Activated CD4-positive, alpha-beta T cell treated with anti-CD3 and anti-CD28 coated beads for 36 hours (primary cell): ENCODE results near the gene NRL. TPM values are rescaled to one million over a fixed set of nuclear protein-coding genes. Genes with fewer than 3 reads are reported as not detected.
A peak's percentile ranks its signal among the peaks of the same experiment; 100 is the strongest.
"Not testable (repeated sequence)": the region's sequence is repeated elsewhere in the genome, so short reads cannot be mapped to it uniquely, and the experiment has no call there.

Experiments used
- ATAC-seq: fragments of 200-7000 bp; cut with Tn5 transposase; one replicate; pipeline ENCODE4 v1.10.0; 2021; ENCODE audit warnings: mild to moderate bottlenecking, moderate library complexity
- CTCF ChIA-PET: fragments of 350-600 bp; sonication (Branson Sonifier 250); formaldehyde crosslinking; loops from one replicate; lab custom pipeline; 2021; ENCODE audit warnings: antibody characterized with exemption; lab: Charles Lee
- POLR2A ChIA-PET: fragments of 350-600 bp; sonication (Branson Sonifier 250); formaldehyde crosslinking; loops from one replicate; lab custom pipeline; 2021; ENCODE audit warnings: antibody characterized with exemption, inconsistent platforms; lab: Charles Lee
- DNase-seq: peaks from one replicate; pipeline ENCODE4 v3.0.0-alpha.2; 2020
- H3K27ac Mint-ChIP-seq: one replicate; pipeline ENCODE4 v1.8.0; 2021; ENCODE audit warnings: mixed read lengths
- H3K27me3 Mint-ChIP-seq: one replicate; pipeline ENCODE4 v1.8.0; 2021; ENCODE audit warnings: mixed read lengths
- H3K36me3 Mint-ChIP-seq: one replicate; pipeline ENCODE4 v1.8.0; 2021; ENCODE audit warnings: low read depth, mixed read lengths
- H3K4me1 Mint-ChIP-seq: one replicate; pipeline ENCODE4 v1.8.0; 2021; ENCODE audit warnings: mixed read lengths
- H3K4me3 Mint-ChIP-seq: one replicate; pipeline ENCODE4 v1.8.0; 2021; ENCODE audit warnings: mild to moderate bottlenecking, moderate library complexity, mixed read lengths
- H3K9me3 Mint-ChIP-seq: one replicate; pipeline ENCODE4 v1.8.0; 2021; ENCODE audit warnings: low read depth, mixed read lengths
- intact Hi-C, 2 experiments: fragments of 100-400 bp; cut with DNase I in 1 of 2; cut with micrococcal nuclease in 1 of 2; formaldehyde crosslinking; loops; one replicate each; pipeline versions ENCODE4 v1.14.2 to v1.15.1; 2022 to 2024; cut with DNase I, micrococcal nuclease
- microRNA-seq: library from miRNA; unstranded; fragments of <30 nt; microRNA quantifications from one replicate; pipeline ENCODE4 v1.2.0, GENCODE V29; 2021; ENCODE audit warnings: borderline replicate concordance
- total RNA-seq, 2 experiments: library from RNA; stranded (reverse); gene quantifications; one replicate each; pipeline ENCODE4 v1.2.3, GENCODE V29; 2021

The NRL gene
- total RNA-seq, 2 experiments from 2014 or later, result 1.5 to 1.6 TPM

- Mint-ChIP-seq H3K27ac (no peak overlapping the region), H3K4me3 (no peak overlapping the region), H3K27me3 (no peaks in the 10 kb centered on the region), H3K36me3 (peaks cover under 1% of the 10 kb centered on the region), H3K4me1 (peaks cover 15% of the 10 kb centered on the region), H3K9me3 (peaks cover 3% of the 10 kb centered on the region)
- ChIA-PET CTCF (no interaction called here), POLR2A (interaction anchor here (0.6 kb wide), 1 partner anchor 69 kb away, joined by 3 read pairs; no protein-coding TSS in a partner anchor)
- no peak for ATAC-seq
- DNase-seq, result no peak
- intact Hi-C loops, result loop anchor here in 1 of 2 experiments (5.0 kb wide), 1 partner anchor 50 kb away; the partner anchor contains the start of gene DHRS4L2
Measured at GRCh38 chr14:24037658-24038037, 77.1 kb downstream of the NRL start.

GRCh38 chr14:24036963-24037657 is 77.6 kb downstream of the NRL start:
- peak overlapping the region; percentile 92 for H3K4me3 Mint-ChIP-seq
- ATAC-seq, result peak; percentile 11
- DNase-seq, result not testable (repeated sequence)

GRCh38 chr14:24036169-24036962 is 78.4 kb downstream of the NRL start:
- CTCF ChIA-PET, result interaction anchor here (0.6 to 2.0 kb wide), 7 partner anchors 9 to 400 kb away, joined by 3 to 6 read pairs (median 4); partner anchors contain the start of genes DHRS2 and DHRS4L2
- Mint-ChIP-seq H3K9me3 (peaks cover 10% of the 10 kb centered on the region), H3K27me3 (no peaks in the 10 kb centered on the region), H3K27ac (peak overlapping the region; percentile 88), H3K36me3 (peaks cover 2% of the 10 kb centered on the region), H3K4me3 (peak overlapping the region; percentile 92), H3K4me1 (peaks cover 15% of the 10 kb centered on the region)
- intact Hi-C loops, result loop anchor here (1.0 to 5.0 kb wide), 4 partner anchors 15 to 49 kb away; partner anchors contain the start of gene DHRS4L2 (in 2 of the 2)
- POLR2A ChIA-PET, result interaction anchor here (0.6 kb wide), 1 partner anchor 20 kb away, joined by 3 read pairs; no protein-coding TSS in a partner anchor
- ATAC-seq (peak; percentile 89), DNase-seq (peak; percentile 86)

More at GRCh38 chr14:24036963-24037657, 77.6 kb downstream of the NRL start:
- POLR2A ChIA-PET, H3K36me3 Mint-ChIP-seq, H3K9me3 Mint-ChIP-seq, H3K27me3 Mint-ChIP-seq: not testable (repeated sequence)
- CTCF ChIA-PET, result interaction anchor here (1.1 kb wide), 1 partner anchor 23 kb away, joined by 3 read pairs; no protein-coding TSS in a partner anchor
- Mint-ChIP-seq H3K4me1 (peaks cover 15% of the 10 kb centered on the region), H3K27ac (peak overlapping the region; percentile 88)
- intact Hi-C loops, result loop anchor here (1.0 to 5.0 kb wide), 4 partner anchors 14 to 50 kb away; partner anchors contain the start of gene DHRS4L2 (in 2 of the 2)

GRCh38 chr14:24035769-24036168 is 79.0 kb downstream of the NRL start:
- POLR2A ChIA-PET, DNase-seq, H3K36me3 Mint-ChIP-seq, H3K27me3 Mint-ChIP-seq: not testable (repeated sequence)
- CTCF ChIA-PET, result interaction anchor here (0.6 to 2.0 kb wide), 6 partner anchors 17 to 400 kb away, joined by 3 to 6 read pairs (median 4); partner anchors contain the start of genes DHRS2 and DHRS4L2
- ATAC-seq, result peak; percentile 25
- H3K4me3 Mint-ChIP-seq, result peak overlapping the region; percentile 92
- H3K9me3 Mint-ChIP-seq, result peaks cover 14% of the 10 kb centered on the region
- H3K4me1 Mint-ChIP-seq, result peaks cover 15% of the 10 kb centered on the region
- H3K27ac Mint-ChIP-seq, result peak overlapping the region; percentile 73
- intact Hi-C loops, result loop anchor here (1.0 to 5.0 kb wide), 4 partner anchors 16 to 48 kb away; partner anchors contain the start of gene DHRS4L2 (in 2 of the 2)

GRCh38 chr14:24032727-24033418 is 81.9 kb downstream of the NRL start:
- no peaks in the 10 kb centered on the region for H3K27me3 Mint-ChIP-seq
- peaks cover 15% of the 10 kb centered on the region for H3K4me1 Mint-ChIP-seq
- peaks cover 14% of the 10 kb centered on the region for H3K9me3 Mint-ChIP-seq
- DNase-seq (no peak), ATAC-seq (no peak)
- intact Hi-C loops, result no loop called here
- no peak overlapping the region for H3K27ac Mint-ChIP-seq
- peaks cover 2% of the 10 kb centered on the region for H3K36me3 Mint-ChIP-seq
- ChIA-PET CTCF (interaction anchor here (0.7 to 1.4 kb wide), 4 partner anchors 9 to 304 kb away, joined by 3 to 4 read pairs (median 4); no protein-coding TSS in a partner anchor), POLR2A (no interaction called here)
- H3K4me3 Mint-ChIP-seq, result no peak overlapping the region

GRCh38 chr14:24031331-24031730 is 83.4 kb downstream of the NRL start:
- DNase-seq, H3K27ac Mint-ChIP-seq, H3K4me3 Mint-ChIP-seq, H3K36me3 Mint-ChIP-seq, intact Hi-C loops, H3K27me3 Mint-ChIP-seq, ATAC-seq, POLR2A ChIA-PET, H3K4me1 Mint-ChIP-seq: not testable (repeated sequence)
- H3K9me3 Mint-ChIP-seq, result peaks cover 14% of the 10 kb centered on the region
- CTCF ChIA-PET, result interaction anchor here (1.6 kb wide), 1 partner anchor 62 kb away, joined by 3 read pairs; no protein-coding TSS in a partner anchor

- CTCF ChIA-PET, H3K4me3 Mint-ChIP-seq, intact Hi-C loops, H3K27me3 Mint-ChIP-seq, H3K27ac Mint-ChIP-seq, ATAC-seq, DNase-seq, POLR2A ChIA-PET, H3K4me1 Mint-ChIP-seq, H3K36me3 Mint-ChIP-seq: not testable (repeated sequence)
- peaks cover 14% of the 10 kb centered on the region for H3K9me3 Mint-ChIP-seq
Measured at GRCh38 chr14:24029687-24030086, 85.1 kb downstream of the NRL start.

Small RNA genes lying within 50 kb of the gene (microRNA-seq; reads per million reads assigned to microRNA genes)
- gene MIR7703, result not detected

Other genes starting within 250 kb of the NRL start
- 10 to 100 TPM; 32.2 to 36.2 TPM for gene DHRS4, start 161.2 kb downstream of the NRL start, total RNA-seq
- gene DHRS4L2, start 126.0 kb downstream of the NRL start, total RNA-seq, result 10 to 100 TPM; 27.5 to 27.6 TPM
- under 1 TPM; 0.74 to 0.91 TPM for gene CARMIL3, start 62.9 kb downstream of the NRL start, total RNA-seq
- not detected for gene CPNE6, start 43.4 kb downstream of the NRL start, total RNA-seq
- 100 to 1,000 TPM; 101 to 115 TPM for gene PCK2, start 20.6 kb downstream of the NRL start, total RNA-seq
- 10 to 100 TPM; 74.0 to 86.2 TPM for gene DCAF11, start 172 bp downstream of the NRL start, total RNA-seq
- under 1 TPM in 1 of 2 experiments, not detected in 1; 0.53 TPM for gene FITM1, start 15.7 kb upstream of the NRL start, total RNA-seq
- 100 to 1,000 TPM; 414 to 418 TPM for gene PSME1, start 21.2 kb upstream of the NRL start, total RNA-seq
- 10 to 100 TPM; 36.9 to 46.7 TPM for gene EMC9, start 26.6 kb upstream of the NRL start, total RNA-seq
- gene PSME2, start 31.7 kb upstream of the NRL start, total RNA-seq, result 100 to 1,000 TPM; 445 to 459 TPM
- 10 to 100 TPM; 73.7 to 98.4 TPM for gene RNF31, start 32.5 kb upstream of the NRL start, total RNA-seq
- gene IRF9, start 46.3 kb upstream of the NRL start, total RNA-seq, result 100 to 1,000 TPM; 172 to 209 TPM
- 10 to 100 TPM; 25.6 to 27.7 TPM for gene REC8, start 57.1 kb upstream of the NRL start, total RNA-seq
- 10 to 100 TPM; 73.4 to 73.7 TPM for gene IPO4, start 73.9 kb upstream of the NRL start, total RNA-seq
- 10 to 100 TPM; 17.0 to 24.4 TPM for gene TM9SF1, start 80.5 kb upstream of the NRL start, total RNA-seq
- under 1 TPM; 0.14 to 0.30 TPM for gene TSSK4, start 90.7 kb upstream of the NRL start, total RNA-seq
- 10 to 100 TPM; 48.8 to 73.0 TPM for gene CHMP4A, start 98.5 kb upstream of the NRL start, total RNA-seq
- 10 to 100 TPM in 1 of 2 experiments, 1 to 10 TPM in 1; 4.5 to 11.7 TPM for gene MDP1, start 101.1 kb upstream of the NRL start, total RNA-seq
- gene NEDD8, start 117.4 kb upstream of the NRL start, total RNA-seq, result 100 to 1,000 TPM; 187 to 217 TPM
- 10 to 100 TPM; 56.7 to 59.6 TPM for gene GMPR2, start 118.0 kb upstream of the NRL start, total RNA-seq
- 100 to 1,000 TPM in 1 of 2 experiments, 10 to 100 TPM in 1; 87.4 to 108 TPM for gene TINF2, start 127.7 kb upstream of the NRL start, total RNA-seq
- gene TGM1, start 148.2 kb upstream of the NRL start, total RNA-seq, result 1 to 10 TPM; 4.8 to 7.4 TPM
- 10 to 100 TPM; 52.1 to 56.0 TPM for gene RABGGTA, start 156.6 kb upstream of the NRL start, total RNA-seq
- gene DHRS1, start 184.8 kb upstream of the NRL start, total RNA-seq, result 10 to 100 TPM; 11.7 to 14.6 TPM
- gene NOP9, start 184.9 kb upstream of the NRL start, total RNA-seq, result 10 to 100 TPM; 24.4 to 32.5 TPM
- gene CIDEB, start 193.0 kb upstream of the NRL start, total RNA-seq, result 10 to 100 TPM; 11.1 to 14.0 TPM
- 1 to 10 TPM; 7.5 to 9.5 TPM for gene LTB4R2, start 195.2 kb upstream of the NRL start, total RNA-seq
- gene LTB4R, start 196.6 kb upstream of the NRL start, total RNA-seq, result 10 to 100 TPM; 10.1 to 14.2 TPM
- gene ADCY4, start 220.1 kb upstream of the NRL start, total RNA-seq, result 1 to 10 TPM; 1.4 to 1.8 TPM
- 1 to 10 TPM; 8.9 to 9.4 TPM for gene RIPK3, start 225.0 kb upstream of the NRL start, total RNA-seq